ELR (cell line): ENCODE data around the gene SPON1.

Experiments
- DNase-seq: peaks from one replicate; pipeline ENCODE4 v3.0.0-alpha.2; 2015; ENCODE audit warnings: low read depth

The SPON1 gene

GRCh38 chr11:14036469-14036868, 73.9 kb downstream of the SPON1 start:
- DNase-seq: no peak

GRCh38 chr11:14041040-14041439, 78.5 kb downstream of the SPON1 start:
- DNase-seq: peak; percentile 26

GRCh38 chr11:14041565-14041964, 79.0 kb downstream of the SPON1 start:
- DNase-seq: no peak

GRCh38 chr11:14042686-14043465, 80.4 kb downstream of the SPON1 start:
- no peak for DNase-seq

GRCh38 chr11:14044916-14045315, 82.4 kb downstream of the SPON1 start:
- no peak for DNase-seq

- DNase-seq: no peak
These were observed 82.9 kb downstream of the SPON1 start for GRCh38 chr11:14045417-14045816.

GRCh38 chr11:14052198-14052597, 89.7 kb downstream of the SPON1 start:
- no peak for DNase-seq

GRCh38 chr11:14054116-14055107, 91.9 kb downstream of the SPON1 start:
- DNase-seq: no peak

GRCh38 chr11:14055936-14056335, 93.4 kb downstream of the SPON1 start:
- no peak for DNase-seq

- DNase-seq: no peak
These were observed 95.5 kb downstream of the SPON1 start for GRCh38 chr11:14058061-14058460.

- no peak for DNase-seq
These were observed 97.0 kb downstream of the SPON1 start for GRCh38 chr11:14059491-14059890.

- no peak for DNase-seq
These were observed 99.2 kb downstream of the SPON1 start for GRCh38 chr11:14061721-14062120.

- no peak for DNase-seq
These were observed 102.6 kb downstream of the SPON1 start for GRCh38 chr11:14065141-14065540.

- no peak for DNase-seq
These were observed 103.2 kb downstream of the SPON1 start for GRCh38 chr11:14065681-14066080.

GRCh38 chr11:14067686-14068085, 105.2 kb downstream of the SPON1 start:
- DNase-seq: no peak

- DNase-seq: no peak
These were observed 108.4 kb downstream of the SPON1 start for GRCh38 chr11:14070896-14071295.

- no peak for DNase-seq
These were observed 111.4 kb downstream of the SPON1 start for GRCh38 chr11:14073849-14074476.

GRCh38 chr11:14075118-14076078, 112.9 kb downstream of the SPON1 start:
- peak; percentile 8 for DNase-seq

- DNase-seq: no peak
These were observed 116.5 kb downstream of the SPON1 start for GRCh38 chr11:14079011-14079410.

GRCh38 chr11:14079797-14080196, 117.3 kb downstream of the SPON1 start:
- no peak for DNase-seq

- no peak for DNase-seq
These were observed 119.2 kb downstream of the SPON1 start for GRCh38 chr11:14081581-14082231.
